ENCODE data around the gene LMNTD2.

- TF ChIP-seq SP1 (IDR thresholded peaks at IDR 0.05) = no peak
- TF ChIP-seq ZNF384 (IDR thresholded peaks at IDR 0.05) = no peak
- TF ChIP-seq FOXM1 (IDR thresholded peaks at IDR 0.05; ENCODE audit: borderline replicate concordance) = peak; percentile 6; the same call in 1 of the 2 replicates
- TF ChIP-seq L3MBTL2 (conservative IDR thresholded peaks at IDR 0.05) = no peak; the same call in 1 of the 2 replicates
- TF ChIP-seq ELF4 (IDR thresholded peaks at IDR 0.05) = peak; percentile 87
- no peak for TF ChIP-seq SUZ12 (IDR thresholded peaks at IDR 0.05)
- TF ChIP-seq HDGF (IDR thresholded peaks at IDR 0.05; ENCODE audit: borderline replicate concordance) = no peak
- no peak for TF ChIP-seq TARDBP (IDR thresholded peaks at IDR 0.05)
- TF ChIP-seq PKNOX1 (IDR thresholded peaks at IDR 0.05) = no peak
These were observed 15.6 kb upstream of the LMNTD2 start, which contains the start of gene PHRF1 for GRCh38 chr11:575996-576768.
